C4-2B (cell line): ENCODE results near the gene IRF7.

ENCODE experiments used
- ZFX ChIP-seq: fragments of 450-650 bp; IDR thresholded peaks from 2 replicates; pipeline ENCODE4 v1.6.1; 2017
- TF ChIP-seq, protein P1 (sequence below): fragments of 450-650 bp; conservative IDR thresholded peaks from 2 replicates; pipeline ENCODE4 v1.5.1; 2017; ENCODE audit warnings: mild to moderate bottlenecking

DNA sequence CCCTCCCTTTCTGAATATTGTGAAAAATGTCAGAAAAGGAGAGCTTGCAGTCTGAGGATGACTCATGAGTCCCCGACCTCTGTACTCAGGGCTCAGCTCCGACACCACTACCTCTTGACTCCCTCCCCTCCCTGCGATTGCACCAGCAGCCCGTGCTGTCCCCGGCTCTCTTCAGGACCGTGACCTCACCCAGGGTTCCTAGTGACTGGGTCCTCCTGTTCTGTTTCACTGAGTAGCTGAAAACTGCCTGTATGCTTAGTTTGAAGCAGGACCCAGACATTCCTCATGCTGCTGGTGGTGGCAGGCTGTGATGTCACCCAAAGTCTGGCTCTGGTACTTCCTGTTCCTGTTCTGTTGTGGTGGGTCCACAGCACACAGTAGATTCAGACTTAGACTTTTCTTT is 27.8 kb downstream of the IRF7 start:
- TF ChIP-seq, protein P1, sequence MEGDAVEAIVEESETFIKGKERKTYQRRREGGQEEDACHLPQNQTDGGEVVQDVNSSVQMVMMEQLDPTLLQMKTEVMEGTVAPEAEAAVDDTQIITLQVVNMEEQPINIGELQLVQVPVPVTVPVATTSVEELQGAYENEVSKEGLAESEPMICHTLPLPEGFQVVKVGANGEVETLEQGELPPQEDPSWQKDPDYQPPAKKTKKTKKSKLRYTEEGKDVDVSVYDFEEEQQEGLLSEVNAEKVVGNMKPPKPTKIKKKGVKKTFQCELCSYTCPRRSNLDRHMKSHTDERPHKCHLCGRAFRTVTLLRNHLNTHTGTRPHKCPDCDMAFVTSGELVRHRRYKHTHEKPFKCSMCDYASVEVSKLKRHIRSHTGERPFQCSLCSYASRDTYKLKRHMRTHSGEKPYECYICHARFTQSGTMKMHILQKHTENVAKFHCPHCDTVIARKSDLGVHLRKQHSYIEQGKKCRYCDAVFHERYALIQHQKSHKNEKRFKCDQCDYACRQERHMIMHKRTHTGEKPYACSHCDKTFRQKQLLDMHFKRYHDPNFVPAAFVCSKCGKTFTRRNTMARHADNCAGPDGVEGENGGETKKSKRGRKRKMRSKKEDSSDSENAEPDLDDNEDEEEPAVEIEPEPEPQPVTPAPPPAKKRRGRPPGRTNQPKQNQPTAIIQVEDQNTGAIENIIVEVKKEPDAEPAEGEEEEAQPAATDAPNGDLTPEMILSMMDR, result no peak
- no peak for TF ChIP-seq ZFX
